ENCODE data around the gene HNRNPF. TPM values are rescaled to one million over a fixed set of nuclear protein-coding genes. Genes with fewer than 3 reads are reported as not detected.
A peak's percentile ranks its signal among the peaks of the same experiment; 100 is the strongest.

Gene HNRNPF
- polyA plus RNA-seq, 1 donor (not counting 4 experiments of a cell fraction or from before 2014, with no cell fraction given), result 238 TPM

GRCh38 chr10:43355749-43356371 lies 53.1 kb downstream of the HNRNPF start:
- dilution Hi-C loops (cut with MboI; ENCODE audit: extremely low pct_ligation_motif_present, low sequenced_read_pairs), result no loop called here
- peak; percentile 99 for FAIRE-seq
- DNase-seq (ENCODE audit: low read depth, low spot score), result peak; percentile 80

GRCh38 chr10:43354879-43355380 lies 54.1 kb downstream of the HNRNPF start:
- Histone ChIP-seq H3K4me2 (ENCODE audit: control insufficient read depth, extremely low read depth, insufficient read depth, low read depth, low read length) (no peak overlapping the region), H3K9me3 (ENCODE audit: control insufficient read depth, low read depth, low read length) (no peaks in the 10 kb centered on the region), H3K4me1 (ENCODE audit: control insufficient read depth, extremely low read depth, insufficient read depth, low read length) (peaks cover 27% of the 10 kb centered on the region), H3K79me2 (ENCODE audit: control insufficient read depth, insufficient read depth, low read length) (no peaks in the 10 kb centered on the region), H4K20me1 (ENCODE audit: control insufficient read depth, extremely low read depth, insufficient read depth, low read length) (no peaks in the 10 kb centered on the region), H3K27me3 (ENCODE audit: control insufficient read depth, extremely low read depth, insufficient read depth, low read length) (no peaks in the 10 kb centered on the region), H3K4me3 (ENCODE audit: control insufficient read depth in 2 of 3, extremely low read depth in 1 of 3, insufficient read depth in 2 of 3, low read depth in 1 of 3, low read length in 3 of 3) (no peak overlapping the region), H3K36me3 (ENCODE audit: control insufficient read depth in 2 of 2, extremely low read depth in 1 of 2, insufficient read depth in 2 of 2, low read length in 2 of 2) (no peaks in the 10 kb centered on the region), H3K9me1 (ENCODE audit: control insufficient read depth, extremely low read depth, insufficient read depth, low read length) (no peaks in the 10 kb centered on the region), H2AFZ (ENCODE audit: control insufficient read depth, low read length) (peak overlapping the region; percentile 12), H3K27ac (ENCODE audit: control insufficient read depth, insufficient read depth, low read length) (no peak overlapping the region), H3K9ac (ENCODE audit: control insufficient read depth, extremely low read depth, insufficient read depth, low read length) (no peak overlapping the region)
- DNase-seq (ENCODE audit: low read depth, low spot score) (no peak), FAIRE-seq (peak; percentile 57)
- TF ChIP-seq CTCF (optimal IDR thresholded peaks at IDR 0.05 in 1 of 3, IDR thresholded peaks at IDR 0.05 in 1 of 3, conservative IDR thresholded peaks at IDR 0.05 in 1 of 3; ENCODE audit: extremely low read depth in 1 of 3, insufficient read depth in 2 of 3, low read length in 3 of 3), result no peak
- TF ChIP-seq EZH2 (IDR thresholded peaks at IDR 0.05; ENCODE audit: low read length), result no peak
- dilution Hi-C loops (cut with MboI; ENCODE audit: extremely low pct_ligation_motif_present, low sequenced_read_pairs), result no loop called here

More at GRCh38 chr10:43355749-43356371, 53.1 kb downstream of the HNRNPF start:
- Histone ChIP-seq H2AFZ (ENCODE audit: control insufficient read depth, low read length) (peak overlapping the region; percentile 40), H3K4me2 (ENCODE audit: control insufficient read depth, extremely low read depth, insufficient read depth, low read depth, low read length) (peak overlapping the region; percentile 75), H3K4me1 (ENCODE audit: control insufficient read depth, extremely low read depth, insufficient read depth, low read length) (peaks cover 25% of the 10 kb centered on the region), H3K9me3 (ENCODE audit: control insufficient read depth, low read depth, low read length) (no peaks in the 10 kb centered on the region), H3K9me1 (ENCODE audit: control insufficient read depth, extremely low read depth, insufficient read depth, low read length) (no peaks in the 10 kb centered on the region), H3K4me3 (ENCODE audit: control insufficient read depth in 2 of 3, extremely low read depth in 1 of 3, insufficient read depth in 2 of 3, low read depth in 1 of 3, low read length in 3 of 3) (no peak overlapping the region), H3K9ac (ENCODE audit: control insufficient read depth, extremely low read depth, insufficient read depth, low read length) (peak overlapping the region; percentile 41), H3K27me3 (ENCODE audit: control insufficient read depth, extremely low read depth, insufficient read depth, low read length) (no peaks in the 10 kb centered on the region), H3K36me3 (ENCODE audit: control insufficient read depth in 2 of 2, extremely low read depth in 1 of 2, insufficient read depth in 2 of 2, low read length in 2 of 2) (no peaks in the 10 kb centered on the region), H3K79me2 (ENCODE audit: control insufficient read depth, insufficient read depth, low read length) (no peaks in the 10 kb centered on the region), H4K20me1 (ENCODE audit: control insufficient read depth, extremely low read depth, insufficient read depth, low read length) (no peaks in the 10 kb centered on the region), H3K27ac (ENCODE audit: control insufficient read depth, insufficient read depth, low read length) (peak overlapping the region; percentile 66)
- TF ChIP-seq EZH2 (IDR thresholded peaks at IDR 0.05; ENCODE audit: low read length), result no peak
- TF ChIP-seq CTCF (optimal IDR thresholded peaks at IDR 0.05 in 1 of 3, IDR thresholded peaks at IDR 0.05 in 1 of 3, conservative IDR thresholded peaks at IDR 0.05 in 1 of 3; ENCODE audit: extremely low read depth in 1 of 3, insufficient read depth in 2 of 3, low read length in 3 of 3), result peak in 1 of 3 experiments; percentile 11

Measured in keratinocyte (primary cell).